Panc1 (cell line): ENCODE results near the gene CASP5. TPM values are rescaled to one million over a fixed set of nuclear protein-coding genes. Genes with fewer than 3 reads are reported as not detected.

Source experiments
- ATAC-seq: fragments of 200-7000 bp; cut with Tn5 transposase; 2 replicates; pipeline ENCODE4 v1.9.1; 2020; ENCODE audit warnings: mild to moderate bottlenecking, moderate library complexity
- BruUV-seq: library from RNA; stranded (reverse); fragments of 400-500 nt; replicated peaks from 2 replicates; lab custom pipeline; 2021; lab: Mats Ljungman, UMichigan
- CTCF ChIA-PET: fragments of 300-600 bp; sonication (Branson Sonifier 250); formaldehyde crosslinking; loops from one replicate; lab custom pipeline; 2022; ENCODE audit warnings: antibody characterized with exemption; lab: Charles Lee
- POLR2A ChIA-PET: fragments of 300-600 bp; sonication (Branson Sonifier 250); formaldehyde crosslinking; loops from one replicate; lab custom pipeline; 2022; ENCODE audit warnings: antibody characterized with exemption; lab: Charles Lee
- DNase-seq: peaks from one replicate; pipeline ENCODE4 v3.0.0-alpha.2; 2010; ENCODE audit warnings: low read depth, low spot score
- H3K27ac ChIP-seq: 2 replicates; pipeline ENCODE4 v1.5.1; 2011; ENCODE audit warnings: mild to moderate bottlenecking, low read length, inconsistent platforms
- H3K27me3 ChIP-seq: fragments of 200-500 bp; sonication (Bioruptor generic); 2 replicates; pipeline ENCODE4 v1.6.0; 2014; ENCODE audit warnings: low read length, inconsistent platforms; ENCODE audit not compliant: control insufficient read depth, insufficient read depth
- H3K36me3 ChIP-seq: fragments of 200-500 bp; sonication (Bioruptor generic); 2 replicates; pipeline ENCODE4 v1.5.1; 2014; ENCODE audit warnings: inconsistent platforms, mild to moderate bottlenecking, low read length, moderate library complexity; ENCODE audit not compliant: control insufficient read depth, insufficient read depth
- H3K4me1 ChIP-seq: 2 replicates; pipeline ENCODE4 v1.5.1; 2011; ENCODE audit warnings: inconsistent platforms, mild to moderate bottlenecking, low read length, moderate library complexity; ENCODE audit not compliant: control insufficient read depth, insufficient read depth
- H3K4me3 ChIP-seq, 2 experiments: 2 replicates each; pipeline ENCODE4 v1.5.1; 2011 to 2012; ENCODE audit warnings: low read depth in 2 of 2, low read length in 2 of 2, mild to moderate bottlenecking in 2 of 2, inconsistent platforms in 1 of 2, moderate library complexity in 1 of 2
- H3K9me3 ChIP-seq: fragments of 200-500 bp; sonication (Bioruptor generic); 2 replicates; pipeline ENCODE4 v1.5.1; 2014; ENCODE audit warnings: low read depth, mild to moderate bottlenecking, inconsistent platforms, low read length, moderate library complexity; ENCODE audit not compliant: control insufficient read depth, insufficient read depth
- POLR2AphosphoS5 ChIP-seq: IDR thresholded peaks from 2 replicates; pipeline ENCODE4 v1.6.1; 2012; ENCODE audit warnings: mild to moderate bottlenecking, low read depth, low read length, moderate library complexity
- SIN3A ChIP-seq: IDR thresholded peaks from 2 replicates; pipeline ENCODE4 v1.6.1; 2012; ENCODE audit warnings: low read depth, mild to moderate bottlenecking, low read length, moderate library complexity, borderline replicate concordance; ENCODE audit not compliant: insufficient read depth
- TCF7L2 ChIP-seq: IDR thresholded peaks from 2 replicates; pipeline ENCODE4 v1.6.1; 2011; ENCODE audit warnings: mild to moderate bottlenecking, low read depth, low read length, inconsistent platforms
- in situ Hi-C: cut with HindIII; loops from 2 replicates; pipeline ENCODE4 v1.10.0; 2016; ENCODE audit warnings: low sequenced_read_pairs, low pct_unique_long_range_greater_than_20kb
- intact Hi-C: fragments of 100-400 bp; cut with micrococcal nuclease; formaldehyde crosslinking; loops from one replicate; pipeline ENCODE4 v1.10.0; 2022; ENCODE audit not compliant: unreplicated experiment
- total RNA-seq: library from RNA; stranded (reverse); gene quantifications from one replicate; pipeline ENCODE4 v1.2.1, GENCODE V29; 2021; ENCODE audit not compliant: unreplicated experiment
- TF ChIP-seq, protein P1 (sequence below), 2 experiments: IDR thresholded peaks; 2 replicates each; pipeline ENCODE4 v1.6.1; 2011 to 2012; ENCODE audit warnings: low read depth in 2 of 2, control low read depth in 1 of 2, low read length in 1 of 2, mild to moderate bottlenecking in 1 of 2, moderate library complexity in 1 of 2; ENCODE audit not compliant: insufficient read depth in 1 of 2
- TF ChIP-seq, protein P2 (sequence below): fragments of 450-650 bp; IDR thresholded peaks from 2 replicates; pipeline ENCODE4 v1.5.1; 2017; ENCODE audit warnings: mild to moderate bottlenecking

Gene CASP5
- total RNA-seq, 1 experiment from 2014 or later, result not detected

DNA sequence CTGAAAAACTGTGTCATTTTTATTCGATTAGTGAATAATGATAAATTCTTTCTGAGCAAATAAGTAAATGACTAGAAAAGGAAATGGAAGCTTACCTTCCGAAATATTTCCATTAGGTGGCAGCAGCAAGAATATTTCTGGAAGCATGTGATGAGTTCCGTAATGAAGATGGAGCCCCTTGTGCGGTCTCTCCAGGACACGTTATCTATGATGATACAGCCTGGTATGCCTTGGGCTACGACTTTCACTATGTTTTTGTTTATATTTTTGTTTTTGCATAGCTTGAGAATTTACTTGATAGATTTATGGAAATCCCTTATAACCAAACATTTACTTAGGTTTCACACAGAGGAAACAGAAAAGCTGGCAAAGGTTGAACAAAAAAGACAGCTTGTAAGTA is 25.7 kb downstream of the CASP5 start:
- ATAC-seq, result no peak
- ChIA-PET POLR2A (no interaction called here), CTCF (no interaction called here)
- in situ Hi-C loops, result no loop called here
- BruUV-seq, result no TSS peak
- H3K27ac ChIP-seq, result no peak overlapping the region
- DNase-seq, result peak; percentile 32
- no peaks in the 10 kb centered on the region for H3K4me1 ChIP-seq
- no peaks in the 10 kb centered on the region for H3K9me3 ChIP-seq
- no peaks in the 10 kb centered on the region for H3K36me3 ChIP-seq
- TF ChIP-seq POLR2AphosphoS5, result no peak
- TF ChIP-seq, protein P1, sequence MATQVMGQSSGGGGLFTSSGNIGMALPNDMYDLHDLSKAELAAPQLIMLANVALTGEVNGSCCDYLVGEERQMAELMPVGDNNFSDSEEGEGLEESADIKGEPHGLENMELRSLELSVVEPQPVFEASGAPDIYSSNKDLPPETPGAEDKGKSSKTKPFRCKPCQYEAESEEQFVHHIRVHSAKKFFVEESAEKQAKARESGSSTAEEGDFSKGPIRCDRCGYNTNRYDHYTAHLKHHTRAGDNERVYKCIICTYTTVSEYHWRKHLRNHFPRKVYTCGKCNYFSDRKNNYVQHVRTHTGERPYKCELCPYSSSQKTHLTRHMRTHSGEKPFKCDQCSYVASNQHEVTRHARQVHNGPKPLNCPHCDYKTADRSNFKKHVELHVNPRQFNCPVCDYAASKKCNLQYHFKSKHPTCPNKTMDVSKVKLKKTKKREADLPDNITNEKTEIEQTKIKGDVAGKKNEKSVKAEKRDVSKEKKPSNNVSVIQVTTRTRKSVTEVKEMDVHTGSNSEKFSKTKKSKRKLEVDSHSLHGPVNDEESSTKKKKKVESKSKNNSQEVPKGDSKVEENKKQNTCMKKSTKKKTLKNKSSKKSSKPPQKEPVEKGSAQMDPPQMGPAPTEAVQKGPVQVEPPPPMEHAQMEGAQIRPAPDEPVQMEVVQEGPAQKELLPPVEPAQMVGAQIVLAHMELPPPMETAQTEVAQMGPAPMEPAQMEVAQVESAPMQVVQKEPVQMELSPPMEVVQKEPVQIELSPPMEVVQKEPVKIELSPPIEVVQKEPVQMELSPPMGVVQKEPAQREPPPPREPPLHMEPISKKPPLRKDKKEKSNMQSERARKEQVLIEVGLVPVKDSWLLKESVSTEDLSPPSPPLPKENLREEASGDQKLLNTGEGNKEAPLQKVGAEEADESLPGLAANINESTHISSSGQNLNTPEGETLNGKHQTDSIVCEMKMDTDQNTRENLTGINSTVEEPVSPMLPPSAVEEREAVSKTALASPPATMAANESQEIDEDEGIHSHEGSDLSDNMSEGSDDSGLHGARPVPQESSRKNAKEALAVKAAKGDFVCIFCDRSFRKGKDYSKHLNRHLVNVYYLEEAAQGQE (IDR thresholded peaks at IDR 0.05; ENCODE audit: insufficient read depth in 1 of 2, low read depth in 2 of 2, low read length in 1 of 2), result no peak
- TF ChIP-seq, protein P2, sequence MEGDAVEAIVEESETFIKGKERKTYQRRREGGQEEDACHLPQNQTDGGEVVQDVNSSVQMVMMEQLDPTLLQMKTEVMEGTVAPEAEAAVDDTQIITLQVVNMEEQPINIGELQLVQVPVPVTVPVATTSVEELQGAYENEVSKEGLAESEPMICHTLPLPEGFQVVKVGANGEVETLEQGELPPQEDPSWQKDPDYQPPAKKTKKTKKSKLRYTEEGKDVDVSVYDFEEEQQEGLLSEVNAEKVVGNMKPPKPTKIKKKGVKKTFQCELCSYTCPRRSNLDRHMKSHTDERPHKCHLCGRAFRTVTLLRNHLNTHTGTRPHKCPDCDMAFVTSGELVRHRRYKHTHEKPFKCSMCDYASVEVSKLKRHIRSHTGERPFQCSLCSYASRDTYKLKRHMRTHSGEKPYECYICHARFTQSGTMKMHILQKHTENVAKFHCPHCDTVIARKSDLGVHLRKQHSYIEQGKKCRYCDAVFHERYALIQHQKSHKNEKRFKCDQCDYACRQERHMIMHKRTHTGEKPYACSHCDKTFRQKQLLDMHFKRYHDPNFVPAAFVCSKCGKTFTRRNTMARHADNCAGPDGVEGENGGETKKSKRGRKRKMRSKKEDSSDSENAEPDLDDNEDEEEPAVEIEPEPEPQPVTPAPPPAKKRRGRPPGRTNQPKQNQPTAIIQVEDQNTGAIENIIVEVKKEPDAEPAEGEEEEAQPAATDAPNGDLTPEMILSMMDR, result peak; percentile 42; the same call in 1 of the 2 replicates
- no peaks in the 10 kb centered on the region; the same call in 1 of the 2 replicates for H3K27me3 ChIP-seq
- intact Hi-C loops, result no loop called here
- H3K4me3 ChIP-seq, result no peak overlapping the region

DNA sequence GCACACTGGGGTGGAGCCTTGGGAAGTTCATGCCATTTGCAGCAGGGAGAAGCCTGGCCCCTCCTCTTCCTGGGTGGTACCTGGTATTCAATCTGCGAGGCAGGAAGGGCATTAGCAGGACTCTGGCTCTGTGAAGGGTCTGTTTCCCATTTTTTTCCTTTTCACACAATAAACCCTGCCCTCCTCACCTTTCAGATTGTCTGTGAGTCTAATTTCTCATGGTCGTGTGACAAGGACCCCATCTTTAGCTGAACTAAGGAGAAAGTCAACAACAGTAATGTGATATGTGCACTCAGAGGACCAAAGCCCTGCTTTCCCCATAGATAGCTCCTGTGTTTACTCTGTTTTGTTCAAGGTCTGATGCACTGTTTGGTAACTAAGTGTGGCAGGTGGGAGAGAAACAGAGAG is 28.0 kb downstream of the CASP5 start:
- Histone ChIP-seq H3K4me3 (no peak overlapping the region), H3K27ac (no peak overlapping the region), H3K36me3 (no peaks in the 10 kb centered on the region), H3K27me3 (no peaks in the 10 kb centered on the region; the same call in 1 of the 2 replicates), H3K9me3 (no peaks in the 10 kb centered on the region), H3K4me1 (no peaks in the 10 kb centered on the region)
- intact Hi-C loops, result no loop called here
- DNase-seq (no peak), ATAC-seq (no peak)
- in situ Hi-C loops, result no loop called here
- BruUV-seq, result no TSS peak
- TF ChIP-seq SIN3A (no peak), TCF7L2 (no peak), POLR2AphosphoS5 (no peak)
- TF ChIP-seq, protein P2, result no peak
- TF ChIP-seq, protein P1 (IDR thresholded peaks at IDR 0.05; ENCODE audit: insufficient read depth in 1 of 2, low read depth in 2 of 2, low read length in 1 of 2), result no peak
- ChIA-PET CTCF (no interaction called here), POLR2A (no interaction called here)
